ENCODE results near the gene ADCY6.

DNA sequence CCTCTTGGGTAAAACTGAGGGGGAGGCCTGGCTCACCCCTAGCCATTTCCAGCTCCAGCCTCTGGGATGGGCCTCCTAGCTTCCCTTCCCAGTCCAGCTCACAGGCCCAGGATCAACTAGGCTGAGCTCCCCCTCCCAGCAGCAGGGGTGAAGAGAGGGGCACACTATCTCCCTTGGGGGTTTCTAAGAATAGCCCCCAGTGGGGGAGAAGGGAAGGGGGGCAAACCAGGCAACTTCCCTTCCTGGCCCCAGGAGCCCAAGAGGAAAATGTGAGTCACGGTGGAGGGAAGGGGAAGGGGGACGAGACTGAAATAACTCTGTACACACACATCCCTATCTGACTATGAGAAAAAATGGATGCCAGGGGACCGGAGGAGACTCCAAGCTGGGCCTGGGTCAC lies 9.0 kb downstream of the ADCY6 start:
- TF ChIP-seq, protein P1, sequence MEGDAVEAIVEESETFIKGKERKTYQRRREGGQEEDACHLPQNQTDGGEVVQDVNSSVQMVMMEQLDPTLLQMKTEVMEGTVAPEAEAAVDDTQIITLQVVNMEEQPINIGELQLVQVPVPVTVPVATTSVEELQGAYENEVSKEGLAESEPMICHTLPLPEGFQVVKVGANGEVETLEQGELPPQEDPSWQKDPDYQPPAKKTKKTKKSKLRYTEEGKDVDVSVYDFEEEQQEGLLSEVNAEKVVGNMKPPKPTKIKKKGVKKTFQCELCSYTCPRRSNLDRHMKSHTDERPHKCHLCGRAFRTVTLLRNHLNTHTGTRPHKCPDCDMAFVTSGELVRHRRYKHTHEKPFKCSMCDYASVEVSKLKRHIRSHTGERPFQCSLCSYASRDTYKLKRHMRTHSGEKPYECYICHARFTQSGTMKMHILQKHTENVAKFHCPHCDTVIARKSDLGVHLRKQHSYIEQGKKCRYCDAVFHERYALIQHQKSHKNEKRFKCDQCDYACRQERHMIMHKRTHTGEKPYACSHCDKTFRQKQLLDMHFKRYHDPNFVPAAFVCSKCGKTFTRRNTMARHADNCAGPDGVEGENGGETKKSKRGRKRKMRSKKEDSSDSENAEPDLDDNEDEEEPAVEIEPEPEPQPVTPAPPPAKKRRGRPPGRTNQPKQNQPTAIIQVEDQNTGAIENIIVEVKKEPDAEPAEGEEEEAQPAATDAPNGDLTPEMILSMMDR (IDR thresholded peaks at IDR 0.05; ENCODE audit: low read length) = no peak
- TF ChIP-seq EZH2 (IDR thresholded peaks at IDR 0.05; ENCODE audit: borderline replicate concordance, low read length) = no peak
